Endodermal cell (in vitro differentiated cells): ENCODE measurements around the gene TMOD4. TPM values are rescaled to one million over a fixed set of nuclear protein-coding genes. Genes with fewer than 3 reads are reported as not detected.

Source experiments
- DNase-seq: peaks from one replicate; pipeline ENCODE4 v3.0.0-alpha.2; 2017
- H3K27ac ChIP-seq: 2 replicates; pipeline ENCODE4 v1.5.1; 2013; ENCODE audit warnings: mild to moderate bottlenecking, low read depth, low read length, moderate library complexity
- H3K27me3 ChIP-seq: 2 replicates; pipeline ENCODE4 v1.6.1; 2013; ENCODE audit warnings: mild to moderate bottlenecking, low read length, moderate library complexity; ENCODE audit not compliant: insufficient read depth, control insufficient read depth, poor library complexity, severe bottlenecking
- H3K36me3 ChIP-seq: 2 replicates; pipeline ENCODE4 v1.7.0; 2013; ENCODE audit warnings: mild to moderate bottlenecking, low read length, moderate library complexity; ENCODE audit not compliant: control insufficient read depth, insufficient read depth
- H3K4me1 ChIP-seq: one replicate; pipeline ENCODE4 v1.7.0; 2013; ENCODE audit warnings: low read length; ENCODE audit not compliant: control insufficient read depth, insufficient read depth
- H3K4me3 ChIP-seq: 2 replicates; pipeline ENCODE4 v1.5.1; 2013; ENCODE audit warnings: mild to moderate bottlenecking, low read length, moderate library complexity
- H3K9ac ChIP-seq: 2 replicates; pipeline ENCODE4 v1.6.1; 2013; ENCODE audit warnings: mild to moderate bottlenecking, low read length, moderate library complexity; ENCODE audit not compliant: poor library complexity, severe bottlenecking; ENCODE audit errors: extremely low read depth
- H3K9me3 ChIP-seq: 2 replicates; pipeline ENCODE4 v1.6.1; 2013; ENCODE audit warnings: mild to moderate bottlenecking, low read length, moderate library complexity; ENCODE audit not compliant: control insufficient read depth
- H3K27ac Mint-ChIP-seq: 2 replicates; pipeline ENCODE4 v1.8.0; 2020; ENCODE audit warnings: mixed read lengths
- H3K27me3 Mint-ChIP-seq: 2 replicates; pipeline ENCODE4 v1.8.0; 2021; ENCODE audit warnings: mild to moderate bottlenecking, mixed read lengths; ENCODE audit not compliant: insufficient read depth
- H3K36me3 Mint-ChIP-seq: 2 replicates; pipeline ENCODE4 v1.8.0; 2020; ENCODE audit warnings: low read depth, mixed read lengths
- H3K4me1 Mint-ChIP-seq: 2 replicates; pipeline ENCODE4 v1.8.0; 2020; ENCODE audit warnings: mixed read lengths
- H3K4me3 Mint-ChIP-seq: 2 replicates; pipeline ENCODE4 v1.8.0; 2020; ENCODE audit warnings: mild to moderate bottlenecking, moderate library complexity, mixed read lengths
- H3K9me3 Mint-ChIP-seq: 2 replicates; pipeline ENCODE4 v1.8.0; 2020; ENCODE audit warnings: mild to moderate bottlenecking, mixed read lengths
- CTCF ChIP-seq: fragments of 200-600 bp; sonication (generic); conservative IDR thresholded peaks from 2 replicates; pipeline ENCODE4 v1.5.0; 2021; ENCODE audit warnings: antibody characterized with exemption, mild to moderate bottlenecking
- WGBS, 2 experiments: methylation state at CpG; one replicate each; pipeline versions ENCODE4 v1.1.5 to v1.1.7; 2013; ENCODE audit warnings: missing lambda C conversion rate in 2 of 2, mixed read lengths in 1 of 2; ENCODE audit not compliant: insufficient coverage in 1 of 2, insufficient read length in 1 of 2; 5-methylcytosine and 5-hydroxymethylcytosine counted together
- long read RNA-seq, 4 experiments: library from polyadenylated mRNA in 2 of 4; library from RNA in 1 of 4; library from capped mRNA in 1 of 4; stranded (forward) in 3 of 4; unstranded in 1 of 4; transcript quantifications; one replicate each; pipeline ENCODE4 v2.0.0, GENCODE V29; 2020 to 2021; ENCODE audit warnings: inconsistent platforms in 1 of 4
- polyA plus RNA-seq, 2 experiments: library from polyadenylated mRNA; stranded (reverse); fragments of 50-300 nt; gene quantifications; one replicate each; pipeline ENCODE4 v1.2.3, GENCODE V29; 2013
- total RNA-seq, 2 donors: library from RNA; stranded (reverse); fragmentation: NEBNext Ultra II Directional in 1 of 2; extraction: Animal tissue kit (Norgen Biotek cat#: 25700) in 1 of 2; gene quantifications; 2 replicates in 1 of 2; 3 replicates in 1 of 2; pipeline ENCODE4 v1.2.1, GENCODE V29; 2021

The TMOD4 gene
- total RNA-seq = 1 to 10 TPM; 1.0 to 1.9 TPM
- 0.64 TPM for polyA plus RNA-seq (2013, experiment 1 of 2)
- not detected for polyA plus RNA-seq (2013, experiment 2 of 2)
- long read RNA-seq, experiment 1 = 0 reads
- long read RNA-seq, experiment 2 = 0 reads
- long read RNA-seq, experiment 3 = 0 reads
- long read RNA-seq, experiment 4 = 0 reads

GRCh38 chr1:151175863-151176262, at the start of gene TMOD4:
Gene TMOD4 (minus strand): TSS chr1:151175981. CDS start chr1:151174875, 1,106 bp downstream.
- Histone ChIP-seq H3K27ac (no peak within 1 kb of the TSS), H3K4me1 (no peaks in the 10 kb centered on the region), H3K4me3 (no peak within 1 kb of the TSS), H3K9ac (no peak within 1 kb of the TSS), H3K9me3 (no peaks in the 10 kb centered on the region), H3K36me3 (peaks cover 61% of the 10 kb centered on the region), H3K27me3 (no peaks in the 10 kb centered on the region)
- peaks cover 2% of the 10 kb centered on the region for H3K4me1 Mint-ChIP-seq
- WGBS, 2 experiments = 91% methylated on average over 4 of the region's 4 CpGs; no CpG with 5 or more reads in 1 of the 2 experiments
- peak within 1 kb of the TSS; percentile 27 for H3K27ac Mint-ChIP-seq
- H3K4me3 Mint-ChIP-seq = no peak within 1 kb of the TSS
- no peaks in the 10 kb centered on the region for H3K9me3 Mint-ChIP-seq
- H3K36me3 Mint-ChIP-seq = peaks cover 61% of the 10 kb centered on the region
- no peaks in the 10 kb centered on the region for H3K27me3 Mint-ChIP-seq
- peak; percentile 76 for TF ChIP-seq CTCF
- DNase-seq = no peak

GRCh38 chr1:151222130-151222529, 46.3 kb upstream of the TMOD4 start:
- Histone ChIP-seq H3K4me1 (no peaks in the 10 kb centered on the region), H3K27me3 (no peaks in the 10 kb centered on the region), H3K36me3 (peaks cover 62% of the 10 kb centered on the region), H3K9me3 (no peaks in the 10 kb centered on the region), H3K9ac (no peak overlapping the region), H3K4me3 (no peak overlapping the region), H3K27ac (no peak overlapping the region)
- no peak overlapping the region for H3K4me3 Mint-ChIP-seq
- peaks cover 12% of the 10 kb centered on the region for H3K4me1 Mint-ChIP-seq
- no peak overlapping the region for H3K27ac Mint-ChIP-seq
- no peaks in the 10 kb centered on the region for H3K9me3 Mint-ChIP-seq
- DNase-seq = no peak
- H3K27me3 Mint-ChIP-seq = no peaks in the 10 kb centered on the region
- peaks cover 44% of the 10 kb centered on the region for H3K36me3 Mint-ChIP-seq
- WGBS, 2 experiments = 98 to 100% methylated on average over 3 to 4 of the region's 4 CpGs
- TF ChIP-seq CTCF = no peak

- Histone ChIP-seq H3K36me3 (peaks cover 62% of the 10 kb centered on the region), H3K9me3 (no peaks in the 10 kb centered on the region), H3K4me1 (no peaks in the 10 kb centered on the region), H3K27me3 (no peaks in the 10 kb centered on the region), H3K4me3 (no peak overlapping the region), H3K9ac (no peak overlapping the region), H3K27ac (no peak overlapping the region)
- no peak overlapping the region for H3K27ac Mint-ChIP-seq
- H3K36me3 Mint-ChIP-seq = peaks cover 40% of the 10 kb centered on the region
- H3K9me3 Mint-ChIP-seq = no peaks in the 10 kb centered on the region
- DNase-seq = no peak
- no CpG with 5 or more reads among the region's 1 CpG for WGBS, 2 experiments
- no peaks in the 10 kb centered on the region for H3K27me3 Mint-ChIP-seq
- peaks cover 12% of the 10 kb centered on the region for H3K4me1 Mint-ChIP-seq
- no peak overlapping the region for H3K4me3 Mint-ChIP-seq
- no peak for TF ChIP-seq CTCF
These were observed 45.8 kb upstream of the TMOD4 start for GRCh38 chr1:151221616-151222015.
